GM12878 (cell line): ENCODE measurements around the gene GFOD2. TPM values are rescaled to one million over a fixed set of nuclear protein-coding genes. Genes with fewer than 3 reads are reported as not detected.
A peak's percentile ranks its signal among the peaks of the same experiment; 100 is the strongest.

Experiments
- ATAC-seq: fragments of 200-7000 bp; cut with Tn5 transposase; 3 replicates; pipeline ENCODE4 v1.9.1; 2020; ENCODE audit warnings: mild to moderate bottlenecking, moderate library complexity
- Bru-seq: library from RNA; stranded (reverse); fragments of 400-500 nt; gene quantifications from one replicate; lab custom pipeline; 2021; lab: Mats Ljungman, UMichigan
- BruChase-seq, 2 experiments: library from RNA; stranded (reverse); fragments of 400-500 nt; gene quantifications; one replicate each; lab custom pipeline; 2021; lab: Mats Ljungman, UMichigan
- BruUV-seq: library from RNA; stranded (reverse); fragments of 400-500 nt; replicated peaks from 2 replicates; lab custom pipeline; 2021; lab: Mats Ljungman, UMichigan
- CTCF ChIA-PET: fragments of 300-600 bp; sonication (Branson Sonifier 250); formaldehyde crosslinking; extraction: SDS; loops from one replicate; lab custom pipeline; 2021; ENCODE audit warnings: inconsistent platforms; lab: Yijun Ruan, JAX
- POLR2A ChIA-PET: fragments of 350-600 bp; formaldehyde crosslinking; extraction: SDS; loops from one replicate; lab custom pipeline; 2021; ENCODE audit warnings: inconsistent platforms; lab: Charles Lee
- RAD21 ChIA-PET: fragments of 300-600 bp; sonication (Branson Sonifier 250); formaldehyde crosslinking; loops from one replicate; lab custom pipeline; 2023; ENCODE audit warnings: antibody characterized with exemption; ENCODE audit not compliant: unreplicated experiment; lab: Charles Lee
- SMC1A ChIA-PET: fragments of 300-600 bp; sonication (Branson Sonifier 250); formaldehyde crosslinking; loops from one replicate; lab custom pipeline; 2023; ENCODE audit not compliant: unreplicated experiment, uncharacterized antibody; lab: Charles Lee
- DNase-seq: peaks from one replicate; pipeline ENCODE4 v3.0.0-alpha.2; 2011; ENCODE audit warnings: low read depth, low spot score
- FAIRE-seq: peaks from 3 replicates; lab custom pipeline; 2011; peaks lifted over from hg19 to GRCh38; lab: Jason Lieb, UNC
- H2AFZ ChIP-seq: 2 replicates; pipeline ENCODE4 v1.6.0; 2011; ENCODE audit warnings: low read depth, low read length, control low read depth; ENCODE audit not compliant: control insufficient read depth
- H3K27ac ChIP-seq: 2 replicates; pipeline ENCODE4 v1.5.1; 2011; ENCODE audit warnings: control low read depth; ENCODE audit not compliant: control insufficient read depth, insufficient read depth
- H3K27me3 ChIP-seq, 2 experiments: replicated peaks in 1 of 2; 2 replicates each; pipeline versions ENCODE4 v1.6.0 to v1.6.1; 2011; ENCODE audit warnings: low read length in 1 of 2; ENCODE audit not compliant: control insufficient read depth in 2 of 2, insufficient read depth in 2 of 2
- H3K36me3 ChIP-seq, 2 experiments: 2 replicates each; pipeline ENCODE4 v1.5.1; 2011; ENCODE audit warnings: low read length in 1 of 2; ENCODE audit not compliant: control insufficient read depth in 2 of 2, insufficient read depth in 2 of 2
- H3K4me1 ChIP-seq: 2 replicates; pipeline ENCODE4 v1.6.1; 2011; ENCODE audit warnings: mild to moderate bottlenecking, low read length, moderate library complexity, mixed read lengths; ENCODE audit not compliant: control insufficient read depth, insufficient read depth
- H3K4me2 ChIP-seq: 2 replicates; pipeline ENCODE4 v1.6.0; 2011; ENCODE audit warnings: control low read depth; ENCODE audit not compliant: control insufficient read depth, insufficient read depth
- H3K4me3 ChIP-seq: fragments of 200-600 bp; sonication (generic); 2 replicates; pipeline ENCODE4 v1.5.1; 2016
- H3K79me2 ChIP-seq: 2 replicates; pipeline ENCODE4 v1.6.0; 2011; ENCODE audit warnings: low read length; ENCODE audit not compliant: control insufficient read depth, insufficient read depth
- H3K9ac ChIP-seq: 2 replicates; pipeline ENCODE4 v1.8.0; 2011; ENCODE audit warnings: low read length, control low read depth, mixed read lengths; ENCODE audit not compliant: control insufficient read depth, insufficient read depth
- H3K9me3 ChIP-seq: replicated peaks from 3 replicates; pipeline ENCODE4 v1.5.1; 2011; ENCODE audit warnings: mild to moderate bottlenecking, low read length; ENCODE audit not compliant: control insufficient read depth, insufficient read depth
- H4K20me1 ChIP-seq: 2 replicates; pipeline ENCODE4 v1.6.0; 2011; ENCODE audit not compliant: control insufficient read depth, insufficient read depth
- BRCA1 ChIP-seq: IDR thresholded peaks from 2 replicates; pipeline ENCODE4 v1.6.1; 2011; ENCODE audit warnings: low read depth, low read length, improper control_type of control experiment
- CBFB ChIP-seq: IDR thresholded peaks from 2 replicates; pipeline ENCODE4 v1.6.1; 2016; ENCODE audit warnings: antibody characterized with exemption, low read depth
- HCFC1 ChIP-seq: fragments of 150-350 bp; IDR thresholded peaks from 2 replicates; pipeline ENCODE4 v1.6.1; 2014; ENCODE audit warnings: low read length
- IKZF1 ChIP-seq: fragments of 450-650 bp; conservative IDR thresholded peaks from 2 replicates; pipeline ENCODE4 v1.6.1; 2017; ENCODE audit warnings: antibody characterized with exemption, mild to moderate bottlenecking
- JUNB ChIP-seq: IDR thresholded peaks from 2 replicates; pipeline ENCODE4 v1.6.1; 2016; ENCODE audit warnings: antibody characterized with exemption, mild to moderate bottlenecking
- MAX ChIP-seq: IDR thresholded peaks from 2 replicates; pipeline ENCODE4 v1.6.1; 2012; ENCODE audit warnings: low read depth, low read length, improper control_type of control experiment
- NBN ChIP-seq: fragments of 450-650 bp; IDR thresholded peaks from 2 replicates; pipeline ENCODE4 v1.6.1; 2016
- NR2C2 ChIP-seq: IDR thresholded peaks from 2 replicates; pipeline ENCODE4 v1.6.1; 2011; ENCODE audit warnings: borderline replicate concordance, low read depth; ENCODE audit not compliant: control insufficient read depth, insufficient read length
- NR2F1 ChIP-seq: fragments of 450-650 bp; conservative IDR thresholded peaks from 2 replicates; pipeline ENCODE4 v1.6.1; 2017; ENCODE audit warnings: mild to moderate bottlenecking
- POLR2AphosphoS5 ChIP-seq: IDR thresholded peaks from 2 replicates; pipeline ENCODE4 v1.6.1; 2011; ENCODE audit warnings: mild to moderate bottlenecking, low read length, inconsistent platforms
- POU2F2 ChIP-seq: IDR thresholded peaks from 3 replicates; pipeline ENCODE4 v1.6.1; 2011; ENCODE audit warnings: low read depth, mild to moderate bottlenecking, low read length, borderline replicate concordance
- SMAD5 ChIP-seq: IDR thresholded peaks from 2 replicates; pipeline ENCODE4 v1.6.1; 2016; ENCODE audit warnings: antibody characterized with exemption, low read depth
- WGBS: methylation state at CpG from one replicate; pipeline ENCODE4 v1.1.6; 2016; ENCODE audit warnings: low lambda C conversion rate; ENCODE audit not compliant: insufficient replicate concordance, insufficient coverage; ENCODE audit errors: missing lambda C conversion rate; 5-methylcytosine and 5-hydroxymethylcytosine counted together
- in situ Hi-C: fragments of 300-500 bp; cut with MboI; formaldehyde crosslinking; loops from 9 replicates; pipeline ENCODE4 v1.14.3; 2018; ENCODE audit warnings: mixed read lengths
- intact Hi-C: fragments of 100-400 bp; cut with micrococcal nuclease; formaldehyde crosslinking; loops from one replicate; pipeline ENCODE4 v1.14.2; 2022; ENCODE audit not compliant: unreplicated experiment
- long read RNA-seq, 2 experiments: library from polyadenylated mRNA; unstranded; transcript quantifications; one replicate each; pipeline ENCODE4 v2.0.0, GENCODE V29; 2019 to 2020
- polyA minus RNA-seq, 3 experiments: library from RNA; depleted of rRNA, polyadenylated mRNA; stranded (reverse); fragments of >200 nt; gene quantifications; 2 replicates each; pipeline ENCODE4 v1.2.3, GENCODE V29; 2011
- polyA plus RNA-seq, 11 experiments: library from polyadenylated mRNA; depleted of rRNA in 4 of 11; unstranded in 6 of 11; stranded (reverse) in 5 of 11; fragments of >200 nt; fragmentation: Nextera tagmentation in 4 of 11; fragmentation: Illumina TruSeq in 1 of 11; extraction: Ambion mirVana in 4 of 11; extraction: Trizol in 1 of 11; gene quantifications; 1 replicate in 1 of 11; 2 replicates in 10 of 11; pipeline versions ENCODE4 v1.2.1 to v1.2.3, GENCODE V29; 2011 to 2016; ENCODE audit warnings: inconsistent platforms in 2 of 11, missing spikeins in 2 of 11, low read depth in 1 of 11
- total RNA-seq, 4 experiments: library from RNA; depleted of rRNA in 3 of 4; stranded (reverse); fragments of >200 nt in 3 of 4; fragmentation: Illumina TruSeq in 1 of 4; extraction: Trizol in 1 of 4; gene quantifications; 2 replicates each; pipeline versions ENCODE4 v1.2.1 to v1.2.3, GENCODE V29; 2013 to 2021
- TF ChIP-seq, protein P1 (sequence below): fragments of 450-650 bp; IDR thresholded peaks from 2 replicates; pipeline ENCODE4 v1.6.1; 2017; ENCODE audit warnings: mild to moderate bottlenecking, moderate library complexity

GFOD2 gene, protein sequence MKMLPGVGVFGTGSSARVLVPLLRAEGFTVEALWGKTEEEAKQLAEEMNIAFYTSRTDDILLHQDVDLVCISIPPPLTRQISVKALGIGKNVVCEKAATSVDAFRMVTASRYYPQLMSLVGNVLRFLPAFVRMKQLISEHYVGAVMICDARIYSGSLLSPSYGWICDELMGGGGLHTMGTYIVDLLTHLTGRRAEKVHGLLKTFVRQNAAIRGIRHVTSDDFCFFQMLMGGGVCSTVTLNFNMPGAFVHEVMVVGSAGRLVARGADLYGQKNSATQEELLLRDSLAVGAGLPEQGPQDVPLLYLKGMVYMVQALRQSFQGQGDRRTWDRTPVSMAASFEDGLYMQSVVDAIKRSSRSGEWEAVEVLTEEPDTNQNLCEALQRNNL
- total RNA-seq (2013; cell fraction: nucleolus; rRNA removed), result 17.8 and 19.1 TPM in 2 replicates
- total RNA-seq (2014; rRNA removed) (11.8 and 13.7 TPM in 2 replicates), total RNA-seq (2014; rRNA removed; fragmentation: Illumina TruSeq; extraction: Trizol) (10.3 and 10.7 TPM in 2 replicates), total RNA-seq (2021) (15.5 and 16.1 TPM in 2 replicates), polyA plus RNA-seq (2011; rRNA removed) (9.1 and 12.4 TPM in 2 replicates), polyA plus RNA-seq (2014; fragmentation: Illumina TruSeq; extraction: Trizol) (5.3 and 8.8 TPM in 2 replicates), polyA plus RNA-seq (2014; fragmentation: Nextera tagmentation; extraction: Ambion mirVana) (1 to 10 TPM; 2.0 to 2.2 TPM), polyA plus RNA-seq (2014; rRNA removed) (15.9 and 16.2 TPM in 2 replicates), polyA plus RNA-seq (2016; fragmentation: Nextera tagmentation; extraction: Ambion mirVana) (10 to 100 TPM; 11.7 to 12.5 TPM), polyA minus RNA-seq (2011; rRNA and poly(A)+ RNA removed) (15.8 and 17.8 TPM in 2 replicates), Bru-seq, nascent RNA (percentile 57 among the genes with signal in this experiment), BruChase-seq, experiment 1, labeled RNA remaining after a 6-hour chase (percentile 59 among the genes with signal in this experiment), BruChase-seq, experiment 2, labeled RNA remaining after a 2-hour chase (percentile 63 among the genes with signal in this experiment)
- polyA plus RNA-seq (2011; ENCODE audit: low read depth), result 2.9 TPM
- polyA plus RNA-seq (2011; cell fraction: cytosol; rRNA removed), result 14.7 and 16.8 TPM in 2 replicates
- polyA plus RNA-seq (2011; cell fraction: nucleus; rRNA removed), result 10.3 and 10.8 TPM in 2 replicates
- 6.1 and 6.7 TPM in 2 replicates for polyA plus RNA-seq (2012)
- 5.2 and 5.4 TPM in 2 replicates for polyA minus RNA-seq (2011; cell fraction: cytosol; rRNA and poly(A)+ RNA removed)
- 3.3 and 8.7 TPM in 2 replicates for polyA minus RNA-seq (2011; cell fraction: nucleus; rRNA and poly(A)+ RNA removed)
- long read RNA-seq, experiment 1, transcript GFOD2-201 (3 exons, 2,126 nt), result major isoform, 12 of 14 reads
- long read RNA-seq, experiment 1, partial matches to known transcripts, result 0 of 14 reads
- long read RNA-seq, experiment 1, other reads (novel, unspliced or antisense), result 1 of 14 reads
- long read RNA-seq, experiment 2, full-length matches to known transcripts, result 25 of 29 reads
- long read RNA-seq, experiment 2, partial matches to known transcripts, result 2 of 29 reads
- long read RNA-seq, experiment 2, other reads (novel, unspliced or antisense), result 2 of 29 reads

DNA sequence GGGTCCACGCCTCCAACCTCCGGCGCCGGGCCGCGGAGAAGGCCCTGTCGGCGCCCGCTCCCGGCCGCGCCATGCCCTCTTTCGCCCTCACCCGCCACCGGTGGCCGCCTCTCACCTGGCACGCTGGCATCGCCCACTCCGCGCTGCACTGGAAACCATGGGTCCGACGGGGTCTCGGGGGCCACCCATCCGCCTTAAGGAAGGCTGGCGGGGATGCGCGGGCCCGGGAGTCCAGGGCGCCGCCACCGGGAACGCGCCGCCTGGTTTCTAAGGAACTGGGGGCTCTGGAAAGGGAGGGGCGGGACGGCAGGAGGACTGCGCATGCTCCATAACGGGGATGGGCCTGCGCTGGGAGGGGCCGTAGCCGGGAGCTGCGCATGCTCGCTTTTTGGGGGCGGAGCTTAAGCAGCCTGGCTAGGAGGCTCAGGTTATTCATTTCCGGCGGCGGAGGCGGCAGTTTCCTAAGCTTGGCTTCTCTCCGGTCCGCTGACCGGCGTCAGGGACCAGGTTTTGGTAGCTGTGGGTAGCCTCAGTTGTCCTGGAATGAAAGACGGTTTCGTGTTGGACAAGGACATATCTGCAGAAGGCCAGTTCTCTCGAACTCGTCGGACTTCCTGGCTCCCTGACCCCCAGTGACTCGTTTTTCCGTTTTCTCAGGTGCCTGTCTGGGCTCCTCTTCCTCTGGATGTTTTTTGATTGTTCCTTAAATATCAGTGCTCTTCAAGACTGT is at the start of gene GFOD2:
GFOD2 (minus strand) TSS at position 269 of the 730 bp plus-strand sequence. CDS start 33,601 bp downstream, outside the sequence.
- ChIA-PET CTCF (interaction anchor here (0.6 to 4.3 kb wide), 16 partner anchors 9 to 345 kb away, joined by 3 to 27 read pairs (median 4); partner anchors contain the start of gene ATP6V0D1), POLR2A (interaction anchor here (0.5 to 2.6 kb wide), 18 partner anchors 9 to 1757 kb away, joined by 3 to 10 read pairs (median 4); partner anchors contain the start of genes ACD, C16orf86, CARMIL2 and ENKD1), SMC1A (interaction anchor here (0.7 to 2.1 kb wide), 13 partner anchors 9 to 198 kb away, joined by 3 to 6 read pairs (median 3); partner anchors contain the start of genes ACD, RANBP10 and TSNAXIP1), RAD21 (interaction anchor here (0.6 to 3.0 kb wide), 20 partner anchors 21 to 321 kb away, joined by 3 to 17 read pairs (median 4); partner anchors contain the start of genes ACD, ATP6V0D1, RANBP10 and TSNAXIP1)
- peak; percentile 92 for ATAC-seq
- H3K4me3 ChIP-seq, result peak within 1 kb of the TSS; percentile 82
- DNase-seq, result peak; percentile 79
- in situ Hi-C loops, result no loop called here
- no TSS peak for BruUV-seq
- peaks cover 21% of the 10 kb centered on the region for H3K79me2 ChIP-seq
- no peaks in the 10 kb centered on the region for H3K9me3 ChIP-seq
- H3K9ac ChIP-seq, result peak within 1 kb of the TSS; percentile 97
- 1% methylated on average over 59 of the region's 59 CpGs for WGBS
- H3K27ac ChIP-seq, result peak within 1 kb of the TSS; percentile 95
- H3K36me3 ChIP-seq, result peaks cover 0 to 3% of the 10 kb centered on the region in 2 experiments; a peak in 1 of 4 replicates
- intact Hi-C loops, result loop anchor here (2.0 to 5.0 kb wide), 2 partner anchors 47 to 88 kb away; partner anchors contain the start of genes RANBP10 and TSNAXIP1
- peaks cover 11% of the 10 kb centered on the region for H3K4me1 ChIP-seq
- no peaks in the 10 kb centered on the region for H4K20me1 ChIP-seq
- peak within 1 kb of the TSS; percentile 95 for H3K4me2 ChIP-seq
- H2AFZ ChIP-seq, result peak within 1 kb of the TSS; percentile 97
- FAIRE-seq, result peak; percentile 99
- no peaks in the 10 kb centered on the region for H3K27me3 ChIP-seq
- TF ChIP-seq SMAD5 (peak; percentile 79), CBFB (peak; percentile 58; the same call in 1 of the 2 replicates), NBN (peak; percentile 61; the same call in 1 of the 2 replicates), POLR2AphosphoS5 (peak; percentile 95), IKZF1 (peak; percentile 92), NR2C2 (no peak), BRCA1 (no peak), HCFC1 (peak; percentile 35; the same call in 1 of the 2 replicates), JUNB (no peak), MAX (no peak; the same call in 1 of the 2 replicates), POU2F2 (0 out of 3 replicates have a peak, but pooled peaks have one; percentile 51), NR2F1 (peak; percentile 21)
- TF ChIP-seq, protein P1, sequence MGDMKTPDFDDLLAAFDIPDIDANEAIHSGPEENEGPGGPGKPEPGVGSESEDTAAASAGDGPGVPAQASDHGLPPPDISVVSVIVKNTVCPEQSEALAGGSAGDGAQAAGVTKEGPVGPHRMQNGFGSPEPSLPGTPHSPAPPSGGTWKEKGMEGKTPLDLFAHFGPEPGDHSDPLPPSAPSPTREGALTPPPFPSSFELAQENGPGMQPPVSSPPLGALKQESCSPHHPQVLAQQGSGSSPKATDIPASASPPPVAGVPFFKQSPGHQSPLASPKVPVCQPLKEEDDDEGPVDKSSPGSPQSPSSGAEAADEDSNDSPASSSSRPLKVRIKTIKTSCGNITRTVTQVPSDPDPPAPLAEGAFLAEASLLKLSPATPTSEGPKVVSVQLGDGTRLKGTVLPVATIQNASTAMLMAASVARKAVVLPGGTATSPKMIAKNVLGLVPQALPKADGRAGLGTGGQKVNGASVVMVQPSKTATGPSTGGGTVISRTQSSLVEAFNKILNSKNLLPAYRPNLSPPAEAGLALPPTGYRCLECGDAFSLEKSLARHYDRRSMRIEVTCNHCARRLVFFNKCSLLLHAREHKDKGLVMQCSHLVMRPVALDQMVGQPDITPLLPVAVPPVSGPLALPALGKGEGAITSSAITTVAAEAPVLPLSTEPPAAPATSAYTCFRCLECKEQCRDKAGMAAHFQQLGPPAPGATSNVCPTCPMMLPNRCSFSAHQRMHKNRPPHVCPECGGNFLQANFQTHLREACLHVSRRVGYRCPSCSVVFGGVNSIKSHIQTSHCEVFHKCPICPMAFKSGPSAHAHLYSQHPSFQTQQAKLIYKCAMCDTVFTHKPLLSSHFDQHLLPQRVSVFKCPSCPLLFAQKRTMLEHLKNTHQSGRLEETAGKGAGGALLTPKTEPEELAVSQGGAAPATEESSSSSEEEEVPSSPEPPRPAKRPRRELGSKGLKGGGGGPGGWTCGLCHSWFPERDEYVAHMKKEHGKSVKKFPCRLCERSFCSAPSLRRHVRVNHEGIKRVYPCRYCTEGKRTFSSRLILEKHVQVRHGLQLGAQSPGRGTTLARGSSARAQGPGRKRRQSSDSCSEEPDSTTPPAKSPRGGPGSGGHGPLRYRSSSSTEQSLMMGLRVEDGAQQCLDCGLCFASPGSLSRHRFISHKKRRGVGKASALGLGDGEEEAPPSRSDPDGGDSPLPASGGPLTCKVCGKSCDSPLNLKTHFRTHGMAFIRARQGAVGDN, result peak; percentile 84
